ENCODE results near the gene CCNL2. TPM values are rescaled to one million over a fixed set of nuclear protein-coding genes. Genes with fewer than 3 reads are reported as not detected.
"Not testable (repeated sequence)": the region's sequence is repeated elsewhere in the genome, so short reads cannot be mapped to it uniquely, and the experiment has no call there.

The CCNL2 gene
- total RNA-seq, 2 experiments from 2014 or later: 86.3 to 92.4 TPM

- POLR2A ChIA-PET: interaction anchor here (1.1 to 2.0 kb wide), 6 partner anchors 13 to 593 kb away, joined by 3 to 10 read pairs (median 3); partner anchors contain the start of gene MXRA8
- H3K4me1 Mint-ChIP-seq (ENCODE audit: low read depth): peaks cover 27% of the 10 kb centered on the region
- no peak for TF ChIP-seq CTCF (IDR thresholded peaks at IDR 0.05)
Measured at GRCh38 chr1:1370771-1371300, 28.3 kb downstream of the CCNL2 start.

GRCh38 chr1:1370094-1370493 lies 29.0 kb downstream of the CCNL2 start:
- H3K27ac Mint-ChIP-seq; intact Hi-C loops (cut with micrococcal nuclease); H3K4me3 Mint-ChIP-seq; DNase-seq; POLR2A ChIA-PET; H3K36me3 Mint-ChIP-seq (ENCODE audit: low read depth); ATAC-seq; H3K27me3 Mint-ChIP-seq; H3K9me3 Mint-ChIP-seq: not testable (repeated sequence)
- peaks cover 27% of the 10 kb centered on the region for H3K4me1 Mint-ChIP-seq (ENCODE audit: low read depth)
- CTCF ChIA-PET: interaction anchor here (1.3 to 5.3 kb wide), 3 partner anchors 17 to 247 kb away, joined by 5 to 40 read pairs (median 6); no protein-coding TSS in a partner anchor

More at GRCh38 chr1:1370771-1371300, 28.3 kb downstream of the CCNL2 start:
- peaks cover 9% of the 10 kb centered on the region for H3K36me3 Mint-ChIP-seq (ENCODE audit: low read depth)
- no peaks in the 10 kb centered on the region for H3K27me3 Mint-ChIP-seq
- no peak for DNase-seq
- intact Hi-C loops (cut with micrococcal nuclease): no loop called here
- ATAC-seq: no peak
- no peak overlapping the region for H3K4me3 Mint-ChIP-seq
- H3K9me3 Mint-ChIP-seq: no peaks in the 10 kb centered on the region
- no peak overlapping the region for H3K27ac Mint-ChIP-seq
- CTCF ChIA-PET: interaction anchor here (0.6 to 5.3 kb wide), 16 partner anchors 12 to 254 kb away, joined by 3 to 40 read pairs (median 6); partner anchors contain the start of gene CCNL2

GRCh38 chr1:1367315-1367714 lies 31.8 kb downstream of the CCNL2 start:
- no peak for TF ChIP-seq CTCF (IDR thresholded peaks at IDR 0.05)
- intact Hi-C loops (cut with micrococcal nuclease): no loop called here
- H3K27me3 Mint-ChIP-seq: no peaks in the 10 kb centered on the region
- POLR2A ChIA-PET: no interaction called here
- no peak overlapping the region for H3K4me3 Mint-ChIP-seq
- peaks cover 16% of the 10 kb centered on the region for H3K4me1 Mint-ChIP-seq (ENCODE audit: low read depth)
- no peaks in the 10 kb centered on the region for H3K36me3 Mint-ChIP-seq (ENCODE audit: low read depth)
- H3K27ac Mint-ChIP-seq: no peak overlapping the region
- no peaks in the 10 kb centered on the region for H3K9me3 Mint-ChIP-seq
- ATAC-seq (no peak), DNase-seq (no peak)
- CTCF ChIA-PET: no interaction called here

GRCh38 chr1:1366699-1367066 lies 32.5 kb downstream of the CCNL2 start:
- no peaks in the 10 kb centered on the region for H3K27me3 Mint-ChIP-seq
- H3K9me3 Mint-ChIP-seq: no peaks in the 10 kb centered on the region
- TF ChIP-seq CTCF (IDR thresholded peaks at IDR 0.05): no peak
- peaks cover 10% of the 10 kb centered on the region for H3K4me1 Mint-ChIP-seq (ENCODE audit: low read depth)
- intact Hi-C loops (cut with micrococcal nuclease): no loop called here
- no peak overlapping the region for H3K4me3 Mint-ChIP-seq
- POLR2A ChIA-PET: no interaction called here
- ATAC-seq: no peak
- H3K27ac Mint-ChIP-seq: no peak overlapping the region
- no peaks in the 10 kb centered on the region for H3K36me3 Mint-ChIP-seq (ENCODE audit: low read depth)
- CTCF ChIA-PET: no interaction called here
- DNase-seq: no peak

- ATAC-seq (no peak), DNase-seq (no peak)
- H3K9me3 Mint-ChIP-seq: no peaks in the 10 kb centered on the region
- ChIA-PET CTCF (no interaction called here), POLR2A (interaction anchor here (0.6 kb wide), 1 partner anchor 89 kb away, joined by 3 read pairs; no protein-coding TSS in a partner anchor)
- no peak overlapping the region for H3K4me3 Mint-ChIP-seq
- H3K36me3 Mint-ChIP-seq (ENCODE audit: low read depth): no peaks in the 10 kb centered on the region
- TF ChIP-seq CTCF (IDR thresholded peaks at IDR 0.05): no peak
- intact Hi-C loops (cut with micrococcal nuclease): no loop called here
- H3K4me1 Mint-ChIP-seq (ENCODE audit: low read depth): peaks cover 4% of the 10 kb centered on the region
- no peaks in the 10 kb centered on the region for H3K27me3 Mint-ChIP-seq
- H3K27ac Mint-ChIP-seq: no peak overlapping the region
Measured at GRCh38 chr1:1365875-1366698, 33.0 kb downstream of the CCNL2 start.

Data from activated CD8-positive, alpha-beta T cell treated with anti-CD3 and anti-CD28 coated beads for 36 hours (primary cell).